ENCODE data around the gene DLG2. TPM values are rescaled to one million over a fixed set of nuclear protein-coding genes. Genes with fewer than 3 reads are reported as not detected.
A peak's percentile ranks its signal among the peaks of the same experiment; 100 is the strongest.
"Not testable (repeated sequence)": the region's sequence is repeated elsewhere in the genome, so short reads cannot be mapped to it uniquely, and the experiment has no call there.

The DLG2 gene
- total RNA-seq, 1 donor from 2014 or later: 6.1 TPM

- no peak for ATAC-seq (ENCODE audit: poor library complexity)
Measured at GRCh38 chr11:85028329-85029101, 598.6 kb downstream of the DLG2 start.

GRCh38 chr11:85027346-85027745, 599.8 kb downstream of the DLG2 start:
- intact Hi-C loops (cut with DNase I): no loop called here
- DNase-seq: no peak
- no peak for ATAC-seq (ENCODE audit: poor library complexity)

More at GRCh38 chr11:85028329-85029101, 598.6 kb downstream of the DLG2 start:
- intact Hi-C loops (cut with DNase I): no loop called here
- no peak for DNase-seq

- intact Hi-C loops (cut with DNase I): no loop called here
- DNase-seq (no peak), ATAC-seq (ENCODE audit: poor library complexity) (no peak)
Measured at GRCh38 chr11:85021058-85021457, 606.1 kb downstream of the DLG2 start.

GRCh38 chr11:84993386-84993785, 633.8 kb downstream of the DLG2 start:
- intact Hi-C loops (cut with DNase I): no loop called here
- DNase-seq: no peak
- no peak for ATAC-seq (ENCODE audit: poor library complexity)

GRCh38 chr11:84990141-84990540, 637.0 kb downstream of the DLG2 start:
- intact Hi-C loops (cut with DNase I): no loop called here
- DNase-seq (no peak), ATAC-seq (ENCODE audit: poor library complexity) (no peak)

GRCh38 chr11:84987686-84988187, 639.4 kb downstream of the DLG2 start:
- DNase-seq; intact Hi-C loops (cut with DNase I); ATAC-seq (ENCODE audit: poor library complexity): not testable (repeated sequence)

GRCh38 chr11:84981301-84981700, 645.8 kb downstream of the DLG2 start:
- ATAC-seq (ENCODE audit: poor library complexity): no peak
- no peak for DNase-seq
- intact Hi-C loops (cut with DNase I): no loop called here

- intact Hi-C loops (cut with DNase I): no loop called here
Measured at GRCh38 chr11:84969103-84969502, 658.0 kb downstream of the DLG2 start.

GRCh38 chr11:84965484-84965883, 661.7 kb downstream of the DLG2 start:
- intact Hi-C loops (cut with DNase I): no loop called here
- DNase-seq (no peak), ATAC-seq (ENCODE audit: poor library complexity) (no peak)

More at GRCh38 chr11:84969103-84969502, 658.0 kb downstream of the DLG2 start:
- ATAC-seq (ENCODE audit: poor library complexity) (no peak), DNase-seq (no peak)

- intact Hi-C loops (cut with DNase I): no loop called here
- DNase-seq (no peak), ATAC-seq (ENCODE audit: poor library complexity) (no peak)
Measured at GRCh38 chr11:84963240-84963639, 663.9 kb downstream of the DLG2 start.

GRCh38 chr11:84962018-84962417, 665.1 kb downstream of the DLG2 start:
- DNase-seq: no peak
- intact Hi-C loops (cut with DNase I): no loop called here
- ATAC-seq (ENCODE audit: poor library complexity): no peak

- DNase-seq (no peak), ATAC-seq (ENCODE audit: poor library complexity) (no peak)
- intact Hi-C loops (cut with DNase I): no loop called here
Measured at GRCh38 chr11:84958295-84958694, 668.8 kb downstream of the DLG2 start.

GRCh38 chr11:84950569-84951270, 676.4 kb downstream of the DLG2 start:
- intact Hi-C loops (cut with DNase I): no loop called here
- no peak for ATAC-seq (ENCODE audit: poor library complexity)
- DNase-seq: no peak

- peak; percentile 74 for ATAC-seq (ENCODE audit: poor library complexity)
- DNase-seq: no peak
- intact Hi-C loops (cut with DNase I): no loop called here
Measured at GRCh38 chr11:84947970-84948580, 679.1 kb downstream of the DLG2 start.

GRCh38 chr11:84947070-84947469, 680.1 kb downstream of the DLG2 start:
- ATAC-seq (ENCODE audit: poor library complexity) (no peak), DNase-seq (no peak)
- intact Hi-C loops (cut with DNase I): no loop called here

- intact Hi-C loops (cut with DNase I): no loop called here
- ATAC-seq (ENCODE audit: poor library complexity): no peak
- no peak for DNase-seq
Measured at GRCh38 chr11:84930863-84931262, 696.3 kb downstream of the DLG2 start.

- intact Hi-C loops (cut with DNase I): no loop called here
- ATAC-seq (ENCODE audit: poor library complexity) (no peak), DNase-seq (no peak)
Measured at GRCh38 chr11:84929738-84930137, 697.4 kb downstream of the DLG2 start.

- intact Hi-C loops (cut with DNase I): no loop called here
- no peak for DNase-seq
- peak; percentile 60 for ATAC-seq (ENCODE audit: poor library complexity)
Measured at GRCh38 chr11:84924154-84924692, 702.9 kb downstream of the DLG2 start.

GRCh38 chr11:84923489-84923888, 703.7 kb downstream of the DLG2 start:
- intact Hi-C loops (cut with DNase I): no loop called here
- ATAC-seq (ENCODE audit: poor library complexity) (peak; percentile 65), DNase-seq (no peak)

All from Right ventricle myocardium superior (tissue), 1 donor.